RWPE1 (cell line): ENCODE data around the gene RPUSD3.
"Not testable (repeated sequence)": the region's sequence is repeated elsewhere in the genome, so short reads cannot be mapped to it uniquely, and the experiment has no call there.

Source experiments
- CTCF ChIA-PET: fragments of 350-600 bp; sonication (Branson Sonifier 250); formaldehyde crosslinking; extraction: SDS; loops from one replicate; lab custom pipeline; 2021; lab: Yijun Ruan, JAX
- POLR2A ChIA-PET: fragments of 400-600 bp; formaldehyde crosslinking; extraction: SDS; loops from one replicate; lab custom pipeline; 2020; ENCODE audit warnings: antibody characterized with exemption; ENCODE audit not compliant: low non-redundant PET; lab: Yijun Ruan, JAX
- DNase-seq: peaks from one replicate; pipeline ENCODE4 v3.0.0; 2012; ENCODE audit warnings: low spot score
- H3K27ac ChIP-seq: fragments of 450-650 bp; 2 replicates; pipeline ENCODE4 v1.5.1; 2017
- CTCF ChIP-seq: fragments of 450-650 bp; conservative IDR thresholded peaks from 2 replicates; pipeline ENCODE4 v1.5.1; 2017; ENCODE audit warnings: low read depth, mild to moderate bottlenecking

RPUSD3 gene

DNA sequence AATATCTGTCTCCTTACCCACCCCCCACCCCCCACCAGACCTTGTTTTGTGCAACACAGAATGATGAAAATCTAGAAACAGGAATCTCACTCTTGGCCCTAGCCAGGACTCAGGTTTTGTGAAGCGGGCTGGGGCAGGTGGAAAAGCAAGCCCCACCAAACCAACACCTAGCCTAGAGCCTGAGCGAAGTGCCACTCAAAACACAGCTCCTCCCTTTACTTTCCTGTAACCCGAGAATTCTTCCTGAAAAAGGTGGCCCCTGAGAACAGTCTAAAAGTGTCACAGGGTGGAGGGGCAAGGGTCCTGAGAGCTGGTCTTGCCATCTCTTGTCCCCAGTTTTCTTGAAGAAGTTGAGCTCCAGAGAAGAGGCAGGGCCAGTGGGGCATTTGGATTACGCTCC is 17.4 kb upstream of the RPUSD3 start:
- ChIA-PET CTCF (no interaction called here), POLR2A (no interaction called here)
- TF ChIP-seq CTCF: no peak
- DNase-seq: no peak
- H3K27ac ChIP-seq: no peak overlapping the region; the same call in 1 of the 2 replicates

DNA sequence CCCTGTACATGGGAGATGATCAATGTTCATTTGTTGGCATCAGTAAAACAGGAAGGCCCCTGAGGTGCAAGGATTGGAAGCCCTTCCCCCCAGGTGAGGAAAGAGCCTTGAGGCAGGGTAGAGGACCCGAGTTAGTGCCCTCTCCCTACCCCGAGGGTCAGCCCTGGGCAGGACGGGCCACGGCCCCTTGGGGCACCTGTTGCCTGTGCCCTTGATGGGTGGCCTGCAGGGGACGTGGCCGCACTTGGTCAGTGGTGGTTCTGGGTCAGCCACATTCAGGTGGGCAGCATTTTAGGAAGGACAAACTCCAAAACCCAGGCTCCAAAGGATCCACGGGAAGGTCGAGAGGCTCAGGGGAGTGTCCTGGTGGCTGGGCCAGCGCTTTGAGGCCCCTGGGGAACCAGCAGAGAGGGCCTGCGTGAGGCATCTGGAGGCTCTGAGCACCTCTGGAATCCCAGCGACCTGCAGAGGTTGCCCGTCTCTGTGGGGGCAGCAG is 15.8 kb upstream of the RPUSD3 start:
- POLR2A ChIA-PET: no interaction called here
- DNase-seq: no peak
- H3K27ac ChIP-seq: no peak overlapping the region
- no peak for TF ChIP-seq CTCF
- CTCF ChIA-PET: no interaction called here

DNA sequence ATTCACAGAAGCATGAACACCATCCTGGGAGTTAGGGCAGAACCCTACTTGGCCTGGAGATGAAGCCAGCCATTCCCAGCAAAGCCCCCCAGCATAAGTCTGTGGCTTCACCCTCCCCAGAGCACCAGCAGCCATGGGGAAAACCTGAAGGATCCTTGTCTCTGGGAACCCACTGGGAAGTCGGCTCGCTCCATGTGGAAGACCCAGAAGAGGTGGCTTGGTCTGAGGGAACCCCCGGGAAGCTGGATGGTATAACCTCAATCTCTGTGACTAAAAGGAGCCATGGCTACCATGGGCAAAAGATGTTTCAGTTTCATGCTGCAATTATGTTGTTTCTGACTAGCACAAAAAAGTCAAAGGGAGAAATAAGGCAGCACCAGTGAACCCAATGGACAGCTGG is 11.8 kb upstream of the RPUSD3 start:
- no peak for DNase-seq
- ChIA-PET CTCF (no interaction called here), POLR2A (no interaction called here)
- no peak overlapping the region for H3K27ac ChIP-seq
- TF ChIP-seq CTCF: no peak

DNA sequence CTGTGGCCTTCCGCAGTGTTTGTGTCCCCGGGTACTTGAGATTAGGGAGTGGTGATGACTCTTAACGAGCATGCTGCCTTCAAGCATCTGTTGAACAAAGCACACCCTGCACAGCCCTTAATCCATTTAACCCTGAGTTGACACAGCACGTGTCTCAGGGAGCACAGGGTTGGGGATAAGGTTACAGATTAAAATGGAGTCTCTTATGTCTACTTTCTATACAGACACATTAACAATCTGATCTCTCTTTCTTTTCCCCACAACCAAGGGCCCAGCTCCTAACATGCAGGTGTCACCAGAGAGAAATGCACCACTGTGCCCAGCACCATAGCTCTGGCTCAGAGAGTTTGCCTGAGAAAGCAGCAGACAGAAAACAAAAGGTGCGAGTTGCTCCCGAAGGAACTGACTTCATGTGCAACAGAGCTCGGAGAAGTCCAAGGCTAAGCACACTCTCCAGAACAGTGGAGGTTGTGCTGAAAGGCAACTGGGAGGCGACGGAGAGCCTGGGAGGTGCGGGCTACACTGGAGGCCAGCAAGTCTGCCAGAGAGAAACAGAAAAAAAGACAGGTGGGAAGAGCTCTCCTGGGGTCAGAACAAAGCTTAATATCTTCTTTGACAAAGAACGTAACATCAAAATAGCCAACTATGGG is 10.6 kb upstream of the RPUSD3 start:
- CTCF ChIA-PET, H3K27ac ChIP-seq, DNase-seq, POLR2A ChIA-PET: not testable (repeated sequence)

GRCh38 chr3:9852528-9852927 is 8.7 kb upstream of the RPUSD3 start:
- no peak for DNase-seq
- H3K27ac ChIP-seq: no peak overlapping the region
- ChIA-PET POLR2A (no interaction called here), CTCF (no interaction called here)
- TF ChIP-seq CTCF: no peak

DNA sequence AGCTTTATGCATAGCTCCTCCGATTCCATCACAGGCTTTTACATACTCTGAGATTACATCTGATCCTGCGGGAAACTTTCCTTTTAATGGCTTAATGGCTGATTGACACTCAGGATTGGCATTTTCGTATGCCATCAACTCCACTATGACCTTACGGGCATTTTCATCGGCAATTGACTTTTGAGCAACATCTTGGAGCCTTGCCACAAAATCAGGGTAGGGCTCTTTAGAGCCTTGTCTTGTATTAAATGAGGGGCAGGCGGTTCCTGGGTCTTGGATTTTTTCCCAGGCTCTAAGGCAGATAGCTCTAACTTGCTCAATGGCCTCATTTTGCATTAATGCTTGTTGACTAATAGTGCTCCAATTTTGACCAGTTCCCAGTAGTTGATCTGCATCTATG is 8.1 kb upstream of the RPUSD3 start:
- DNase-seq, H3K27ac ChIP-seq, POLR2A ChIA-PET: not testable (repeated sequence)
- CTCF ChIA-PET: interaction anchor here (0.6 kb wide), 1 partner anchor 58 kb away, joined by 5 read pairs; no protein-coding TSS in a partner anchor

GRCh38 chr3:9851383-9851782 is 7.6 kb upstream of the RPUSD3 start:
- POLR2A ChIA-PET, CTCF ChIA-PET, DNase-seq: not testable (repeated sequence)
- peak overlapping the region; percentile 54 for H3K27ac ChIP-seq

GRCh38 chr3:9848860-9849259 is 5.1 kb upstream of the RPUSD3 start:
- DNase-seq, POLR2A ChIA-PET, H3K27ac ChIP-seq: not testable (repeated sequence)
- CTCF ChIA-PET: interaction anchor here (0.7 to 0.8 kb wide), 3 partner anchors 65 to 85 kb away, joined by 3 to 4 read pairs (median 3); partner anchors contain the start of gene CRELD1
- TF ChIP-seq CTCF: peak; percentile 78

- CTCF ChIA-PET: interaction anchor here (0.7 kb wide), 1 partner anchor 86 kb away, joined by 4 read pairs; the partner anchor contains the start of gene CRELD1
Observed at GRCh38 chr3:9847870-9848269, 4.1 kb upstream of the RPUSD3 start.

More at GRCh38 chr3:9847870-9848269, 4.1 kb upstream of the RPUSD3 start:
- POLR2A ChIA-PET, H3K27ac ChIP-seq, DNase-seq: not testable (repeated sequence)
